GM18873 (cell line): ENCODE measurements around the gene VPS45.
"Not testable (repeated sequence)": the region's sequence is repeated elsewhere in the genome, so short reads cannot be mapped to it uniquely, and the experiment has no call there.

Source experiments
- ATAC-seq: cut with Tn5 transposase; IDR thresholded peaks from one replicate; pipeline ENCODE4 v1.9.1; 2021; ENCODE audit warnings: mild to moderate bottlenecking, moderate library complexity, moderate number of reproducible peaks; ENCODE audit not compliant: unreplicated experiment, low FRiP score

VPS45 gene

DNA sequence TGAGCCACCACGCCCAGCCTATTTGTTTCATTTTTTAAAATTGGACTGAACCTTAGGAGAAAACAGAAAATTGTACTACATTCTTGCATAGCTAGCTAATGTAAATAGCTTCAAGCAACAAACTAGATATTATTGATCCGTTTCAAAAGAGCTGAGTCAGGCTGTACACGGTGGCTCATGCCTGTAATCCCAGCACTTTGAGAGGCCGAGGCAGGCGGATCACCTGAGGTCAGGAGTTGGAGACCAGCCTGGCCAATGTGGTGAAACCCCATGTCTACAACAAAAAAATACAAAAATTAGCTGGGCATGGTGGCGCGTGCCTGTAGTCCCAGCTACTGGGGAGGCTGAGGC lies 118.8 kb downstream of the VPS45 start:
- ATAC-seq: not testable (repeated sequence)

DNA sequence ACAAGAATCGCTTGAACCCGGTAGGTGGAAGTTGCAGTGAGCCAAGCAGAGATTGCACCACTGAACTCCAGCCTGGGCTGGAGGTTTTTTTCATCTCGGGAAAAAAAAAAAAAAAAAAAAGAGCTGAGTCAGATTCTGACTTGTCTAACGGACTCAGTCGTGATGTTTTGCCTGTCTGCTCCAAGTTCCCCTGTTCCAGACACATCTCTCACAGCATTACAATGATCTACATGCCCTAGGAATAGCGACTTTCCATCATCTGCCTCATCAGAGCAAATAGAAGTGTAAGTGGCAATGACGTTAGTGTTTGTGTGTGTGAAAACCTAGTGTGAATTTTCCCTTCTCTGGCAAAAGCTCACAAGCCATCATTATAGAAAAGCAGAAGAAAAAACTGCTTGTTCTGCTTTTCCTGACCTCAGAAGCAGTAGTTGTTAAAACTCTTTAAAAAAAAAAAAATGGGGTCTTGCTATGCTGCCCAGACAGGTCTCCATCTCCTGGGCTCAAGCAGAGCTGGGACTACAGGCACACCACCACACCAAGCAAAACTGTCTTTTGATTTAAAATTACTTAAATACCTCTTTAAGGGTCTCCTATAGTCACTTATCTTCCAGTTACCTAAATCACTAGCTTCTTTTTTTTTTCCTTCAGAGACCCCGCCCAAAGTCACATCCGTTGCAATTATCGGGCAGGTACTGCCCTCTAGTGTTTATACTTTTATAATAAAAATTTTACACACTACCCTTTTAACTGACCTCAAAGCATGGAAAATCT lies 119.4 kb downstream of the VPS45 start:
- ATAC-seq: no peak

DNA sequence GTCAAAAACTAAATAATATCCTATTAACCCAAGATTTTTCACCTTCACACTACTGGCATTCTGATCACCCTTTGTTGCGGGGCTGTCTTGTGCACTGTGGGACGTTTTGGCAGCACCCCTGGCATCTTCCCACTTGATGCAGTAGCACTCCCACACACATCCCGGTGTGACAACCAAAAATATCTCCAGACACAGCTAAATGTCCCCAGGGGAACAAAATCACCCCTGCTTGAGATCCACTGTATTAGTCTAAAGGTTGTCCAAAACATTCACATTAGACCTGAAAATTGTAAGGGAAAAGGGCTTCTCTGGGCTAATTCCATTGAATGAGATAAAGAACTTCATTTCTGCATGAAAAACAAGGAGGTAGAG lies 120.0 kb downstream of the VPS45 start:
- ATAC-seq: no peak

DNA sequence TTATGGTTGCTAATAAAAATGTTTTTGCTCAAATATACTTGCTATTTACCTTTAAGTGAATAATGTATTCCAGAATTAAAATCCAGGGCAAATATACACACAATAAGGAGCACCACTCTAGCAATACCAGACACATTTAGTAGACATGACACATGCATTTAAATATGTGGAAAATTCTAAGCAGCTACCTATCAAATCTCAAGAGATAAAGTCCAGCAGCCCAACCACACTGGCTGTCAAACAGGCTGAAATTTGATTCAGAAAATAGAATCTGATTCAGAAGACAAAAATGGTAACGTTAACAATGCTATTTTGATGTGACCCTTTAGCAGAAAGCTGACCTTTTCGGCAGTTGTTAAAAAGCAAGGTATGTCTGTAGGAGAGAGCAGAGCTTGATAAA lies 124.4 kb downstream of the VPS45 start:
- no peak for ATAC-seq

DNA sequence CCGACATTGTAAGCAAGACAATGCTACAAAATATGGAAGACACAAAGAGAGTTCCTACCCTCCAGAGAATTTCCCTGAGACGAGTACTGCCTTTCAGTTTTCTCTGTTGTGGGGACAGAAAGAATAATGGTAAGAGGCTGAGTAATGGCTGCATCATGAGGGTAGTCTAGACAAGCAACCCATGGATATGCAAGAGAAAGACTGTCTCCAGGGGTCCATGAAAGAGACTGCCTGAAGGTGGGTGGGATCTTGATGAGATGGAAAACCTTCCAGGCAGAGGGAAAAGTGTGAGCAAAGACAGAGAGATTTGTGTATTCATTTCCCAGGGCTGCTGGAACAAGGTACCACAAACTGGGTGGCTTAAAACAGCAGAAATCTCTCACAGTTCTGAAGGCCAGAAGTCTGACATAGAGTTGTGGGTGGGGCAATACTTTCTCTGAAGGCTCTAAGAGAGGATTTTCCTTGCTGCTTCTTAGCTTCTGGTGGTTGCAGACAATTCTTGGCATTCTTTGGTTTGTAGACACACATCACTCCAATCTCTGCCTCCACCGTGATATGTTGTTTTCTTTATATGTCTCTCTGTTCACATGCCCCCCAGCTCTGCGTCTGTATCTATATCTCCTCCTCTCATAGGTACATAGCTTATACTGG lies 126.9 kb downstream of the VPS45 start:
- no peak for ATAC-seq
